Measurements from ENCODE around the gene PRMT5.
"Not testable (repeated sequence)": the region's sequence is repeated elsewhere in the genome, so short reads cannot be mapped to it uniquely, and the experiment has no call there.

The PRMT5 gene

GRCh38 chr14:22929104-22929960 is at the start of gene PRMT5:
Gene PRMT5 (minus strand): TSS chr14:22929376. CDS start chr14:22929361, 15 bp downstream.
- DNase-seq (ENCODE audit: low spot score) = peak; percentile 92

- DNase-seq (ENCODE audit: low spot score) = no peak
Measured at GRCh38 chr14:22978487-22978837, 49.3 kb upstream of the PRMT5 start.

GRCh38 chr14:22977684-22978486 is 48.7 kb upstream of the PRMT5 start:
- no peak for DNase-seq (ENCODE audit: low spot score)

- no peak for DNase-seq (ENCODE audit: low spot score)
Measured at GRCh38 chr14:22977434-22977683, 48.2 kb upstream of the PRMT5 start.

- DNase-seq (ENCODE audit: low spot score) = peak; percentile 30
Measured at GRCh38 chr14:22976620-22977433, 47.7 kb upstream of the PRMT5 start.

GRCh38 chr14:22974530-22975313 is 45.5 kb upstream of the PRMT5 start:
- no peak for DNase-seq (ENCODE audit: low spot score)

GRCh38 chr14:22973217-22974032 is 44.2 kb upstream of the PRMT5 start:
- DNase-seq (ENCODE audit: low spot score) = peak; percentile 54

- DNase-seq (ENCODE audit: low spot score) = no peak
Measured at GRCh38 chr14:22972313-22972930, 43.2 kb upstream of the PRMT5 start.

GRCh38 chr14:22971152-22971551 is 42.0 kb upstream of the PRMT5 start:
- no peak for DNase-seq (ENCODE audit: low spot score)

- no peak for DNase-seq (ENCODE audit: low spot score)
Measured at GRCh38 chr14:22966783-22967269, 37.6 kb upstream of the PRMT5 start.

GRCh38 chr14:22965916-22966782 is 37.0 kb upstream of the PRMT5 start:
- not testable (repeated sequence) for DNase-seq (ENCODE audit: low spot score)

- no peak for DNase-seq (ENCODE audit: low spot score)
Measured at GRCh38 chr14:22962061-22962676, 33.0 kb upstream of the PRMT5 start.

GRCh38 chr14:22955702-22956569 is 26.8 kb upstream of the PRMT5 start:
- no peak for DNase-seq (ENCODE audit: low spot score)

GRCh38 chr14:22952418-22952817 is 23.2 kb upstream of the PRMT5 start:
- no peak for DNase-seq (ENCODE audit: low spot score)

GRCh38 chr14:22951795-22952194 is 22.6 kb upstream of the PRMT5 start:
- not testable (repeated sequence) for DNase-seq (ENCODE audit: low spot score)

GRCh38 chr14:22945642-22946041 is 16.5 kb upstream of the PRMT5 start:
- no peak for DNase-seq (ENCODE audit: low spot score)

- no peak for DNase-seq (ENCODE audit: low spot score)
Measured at GRCh38 chr14:22939684-22940083, 10.5 kb upstream of the PRMT5 start.

GRCh38 chr14:22935156-22935555 is 6.0 kb upstream of the PRMT5 start:
- no peak for DNase-seq (ENCODE audit: low spot score)

Data from germinal center (tissue), 1 donor.